AG04450 (cell line): ENCODE results near the gene TMEM39B. TPM values are rescaled to one million over a fixed set of nuclear protein-coding genes. Genes with fewer than 3 reads are reported as not detected.
"Not testable (repeated sequence)": the region's sequence is repeated elsewhere in the genome, so short reads cannot be mapped to it uniquely, and the experiment has no call there.

Source experiments
- CTCF ChIA-PET: fragments of 300-600, 350-600 bp; formaldehyde crosslinking; extraction: SDS; loops from one replicate; lab custom pipeline; 2022; ENCODE audit warnings: antibody characterized with exemption, inconsistent platforms; lab: Charles Lee
- POLR2A ChIA-PET: fragments of 350-600 bp; formaldehyde crosslinking; extraction: SDS; loops from one replicate; lab custom pipeline; 2021; ENCODE audit warnings: antibody characterized with exemption, inconsistent platforms; lab: Yijun Ruan, JAX
- DNase-seq: peaks from one replicate; pipeline ENCODE4 v3.0.0-alpha.2; 2011; ENCODE audit warnings: low read depth, low spot score
- H3K27ac ChIP-seq: one replicate; pipeline ENCODE4 v1.5.1; 2012; ENCODE audit warnings: low read depth, low read length, control low read depth
- H3K27me3 ChIP-seq: one replicate; pipeline ENCODE4 v1.6.0; 2012; ENCODE audit warnings: low read length; ENCODE audit not compliant: control insufficient read depth, insufficient read depth
- H3K4me3 ChIP-seq: 2 replicates; pipeline ENCODE4 v1.5.1; 2011; ENCODE audit warnings: mild to moderate bottlenecking, low read depth, low read length, control low read depth
- H3K9me3 ChIP-seq: 2 replicates; pipeline ENCODE4 v1.5.1; 2012; ENCODE audit warnings: low read length; ENCODE audit not compliant: control insufficient read depth, insufficient read depth
- CTCF ChIP-seq: IDR thresholded peaks from 2 replicates; pipeline ENCODE4 v1.5.1; 2011; ENCODE audit warnings: low read depth, low read length, control low read depth, inconsistent platforms
- polyA plus RNA-seq: library from polyadenylated mRNA; depleted of rRNA; stranded (reverse); fragments of >200 nt; gene quantifications from 2 replicates; pipeline ENCODE4 v1.2.3, GENCODE V29; 2011

TMEM39B gene
- polyA plus RNA-seq, 1 experiment = 16.2 TPM

GRCh38 chr1:32111789-32112188 is 39.0 kb downstream of the TMEM39B start:
- Histone ChIP-seq H3K4me3 (no peak overlapping the region), H3K27ac (no peak overlapping the region), H3K27me3 (no peaks in the 10 kb centered on the region), H3K9me3 (no peaks in the 10 kb centered on the region; the same call in 1 of the 2 replicates)
- POLR2A ChIA-PET = interaction anchor here (0.6 kb wide), 2 partner anchors 39 to 84 kb away, joined by 6 to 8 read pairs; partner anchors contain the start of gene TMEM39B
- DNase-seq = no peak
- TF ChIP-seq CTCF = no peak
- CTCF ChIA-PET = interaction anchor here (1.3 to 4.1 kb wide), 2 partner anchors 31 to 39 kb away, joined by 3 to 20 read pairs; partner anchors contain the start of gene TMEM39B

GRCh38 chr1:32112806-32113375 is 40.2 kb downstream of the TMEM39B start:
- no peaks in the 10 kb centered on the region; the same call in 1 of the 2 replicates for H3K9me3 ChIP-seq
- POLR2A ChIA-PET = no interaction called here
- TF ChIP-seq CTCF = no peak
- CTCF ChIA-PET = no interaction called here
- DNase-seq = no peak
- no peak overlapping the region for H3K4me3 ChIP-seq
- no peak overlapping the region for H3K27ac ChIP-seq
- H3K27me3 ChIP-seq = no peaks in the 10 kb centered on the region

- DNase-seq, H3K27me3 ChIP-seq, H3K9me3 ChIP-seq, H3K4me3 ChIP-seq, CTCF ChIA-PET, POLR2A ChIA-PET, H3K27ac ChIP-seq: not testable (repeated sequence)
Observed at GRCh38 chr1:32113436-32113835, 40.7 kb downstream of the TMEM39B start.

- Histone ChIP-seq H3K27ac (no peak overlapping the region), H3K4me3 (no peak overlapping the region), H3K27me3 (no peaks in the 10 kb centered on the region), H3K9me3 (no peaks in the 10 kb centered on the region)
- CTCF ChIA-PET = no interaction called here
- TF ChIP-seq CTCF = no peak
- no peak for DNase-seq
- POLR2A ChIA-PET = interaction anchor here (0.7 kb wide), 2 partner anchors 37 to 81 kb away, joined by 3 to 4 read pairs; no protein-coding TSS in a partner anchor
Observed at GRCh38 chr1:32114420-32114819, 41.7 kb downstream of the TMEM39B start.

GRCh38 chr1:32115496-32115895 is 42.8 kb downstream of the TMEM39B start:
- TF ChIP-seq CTCF = no peak
- ChIA-PET CTCF (interaction anchor here (1.6 kb wide), 1 partner anchor 17 kb away, joined by 5 read pairs; no protein-coding TSS in a partner anchor), POLR2A (interaction anchor here (1.1 kb wide), 1 partner anchor 43 kb away, joined by 3 read pairs; the partner anchor contains the start of gene TMEM39B)
- H3K4me3 ChIP-seq = no peak overlapping the region
- H3K27me3 ChIP-seq = no peaks in the 10 kb centered on the region
- no peaks in the 10 kb centered on the region for H3K9me3 ChIP-seq
- no peak for DNase-seq
- H3K27ac ChIP-seq = no peak overlapping the region
